WTC11 (cell line): Measurements from ENCODE around the gene HVCN1. TPM values are rescaled to one million over a fixed set of nuclear protein-coding genes. Genes with fewer than 3 reads are reported as not detected.

Source experiments
- ATAC-seq: fragments of 200-7000 bp; cut with Tn5 transposase; 2 replicates; pipeline ENCODE4 v1.10.0; 2021; ENCODE audit warnings: mild to moderate bottlenecking, moderate library complexity
- CTCF ChIA-PET: fragments of 300-600 bp; sonication (Branson Sonifier 250); formaldehyde crosslinking; loops from one replicate; lab custom pipeline; 2021; ENCODE audit warnings: antibody characterized with exemption; lab: Charles Lee
- POLR2A ChIA-PET: fragments of 350-600 bp; sonication (Branson Sonifier 250); formaldehyde crosslinking; loops from one replicate; lab custom pipeline; 2021; ENCODE audit warnings: antibody characterized with exemption; lab: Charles Lee
- DNase-seq: peaks from one replicate; pipeline ENCODE4 v3.0.0; 2021; ENCODE audit warnings: low spot score
- H3K27ac Mint-ChIP-seq: 2 replicates; pipeline ENCODE4 v1.8.0; 2021; ENCODE audit warnings: mixed read lengths
- H3K27me3 Mint-ChIP-seq: 2 replicates; pipeline ENCODE4 v1.8.0; 2021; ENCODE audit warnings: low read depth, mild to moderate bottlenecking, moderate library complexity, mixed read lengths
- H3K36me3 Mint-ChIP-seq: 2 replicates; pipeline ENCODE4 v1.8.0; 2021; ENCODE audit warnings: mixed read lengths
- H3K4me1 Mint-ChIP-seq: 2 replicates; pipeline ENCODE4 v1.8.0; 2022; ENCODE audit warnings: mixed read lengths
- H3K4me3 Mint-ChIP-seq: 2 replicates; pipeline ENCODE4 v1.8.0; 2021; ENCODE audit warnings: mild to moderate bottlenecking, moderate library complexity, mixed read lengths
- H3K9me3 Mint-ChIP-seq: 2 replicates; pipeline ENCODE4 v1.8.0; 2021; ENCODE audit warnings: mixed read lengths
- ATF1 ChIP-seq: sonication (generic); formaldehyde crosslinking; IDR thresholded peaks from 2 replicates; pipeline ENCODE4 v1.8.1; 2023; ENCODE audit warnings: mild to moderate bottlenecking, moderate library complexity, missing genetic modification reagents
- CBFB ChIP-seq: sonication (generic); formaldehyde crosslinking; IDR thresholded peaks from 2 replicates; pipeline ENCODE4 v1.8.1; 2022; ENCODE audit warnings: mild to moderate bottlenecking, low read depth, missing genetic modification reagents
- CREM ChIP-seq: sonication (generic); formaldehyde crosslinking; IDR thresholded peaks from 2 replicates; pipeline ENCODE4 v1.8.1; 2022; ENCODE audit warnings: mild to moderate bottlenecking, missing genetic modification reagents, moderate library complexity
- EMX1 ChIP-seq: fragments of 250-450 bp; sonication (Bioruptor Pico); IDR thresholded peaks from 2 replicates; pipeline ENCODE4 v1.8.0; 2021; ENCODE audit warnings: mild to moderate bottlenecking
- GABPB1 ChIP-seq: sonication (generic); formaldehyde crosslinking; IDR thresholded peaks from 2 replicates; pipeline ENCODE4 v1.8.1; 2023; ENCODE audit warnings: mild to moderate bottlenecking, missing genetic modification reagents
- HMGA2 ChIP-seq: fragments of 250-450 bp; sonication (Bioruptor Pico); IDR thresholded peaks from 2 replicates; pipeline ENCODE4 v1.4.0; 2021; ENCODE audit warnings: mild to moderate bottlenecking, moderate library complexity
- IRF2 ChIP-seq: sonication (generic); formaldehyde crosslinking; IDR thresholded peaks from 2 replicates; pipeline ENCODE4 v1.8.0; 2022; ENCODE audit warnings: low read depth, missing genetic modification reagents, borderline replicate concordance
- MYBL2 ChIP-seq: sonication (generic); formaldehyde crosslinking; IDR thresholded peaks from 2 replicates; pipeline ENCODE4 v1.8.1; 2023; ENCODE audit warnings: mild to moderate bottlenecking, moderate library complexity, missing genetic modification reagents
- NFE2L1 ChIP-seq: sonication (generic); formaldehyde crosslinking; IDR thresholded peaks from 2 replicates; pipeline ENCODE4 v1.8.1; 2023; ENCODE audit warnings: missing genetic modification reagents
- NFYB ChIP-seq: sonication (generic); formaldehyde crosslinking; conservative IDR thresholded peaks from 2 replicates; pipeline ENCODE4 v1.8.0; 2022; ENCODE audit warnings: low read depth, missing genetic modification reagents
- NR1H2 ChIP-seq: sonication (generic); formaldehyde crosslinking; IDR thresholded peaks from 2 replicates; pipeline ENCODE4 v1.9.0; 2021; ENCODE audit warnings: mild to moderate bottlenecking, moderate library complexity, missing genetic modification reagents
- RORB ChIP-seq: fragments of 250-450 bp; sonication (Bioruptor Pico); IDR thresholded peaks from 2 replicates; pipeline ENCODE4 v1.9.0; 2021; ENCODE audit warnings: mild to moderate bottlenecking
- SMAD3 ChIP-seq: sonication (generic); formaldehyde crosslinking; IDR thresholded peaks from 2 replicates; pipeline ENCODE4 v1.8.0; 2022; ENCODE audit warnings: missing genetic modification reagents, mild to moderate bottlenecking, borderline replicate concordance
- ZNF121 ChIP-seq: sonication (generic); formaldehyde crosslinking; IDR thresholded peaks from 2 replicates; pipeline ENCODE4 v1.8.0; 2023; ENCODE audit warnings: missing genetic modification reagents
- ZNF138 ChIP-seq: sonication (generic); formaldehyde crosslinking; conservative IDR thresholded peaks from 2 replicates; pipeline ENCODE4 v1.8.1; 2022; ENCODE audit warnings: mild to moderate bottlenecking, moderate library complexity, missing genetic modification reagents
- ZNF263 ChIP-seq: sonication (generic); formaldehyde crosslinking; IDR thresholded peaks from 2 replicates; pipeline ENCODE4 v1.8.1; 2022; ENCODE audit warnings: low read depth, mild to moderate bottlenecking, moderate library complexity, missing genetic modification reagents
- ZNF416 ChIP-seq: fragments of 250-450 bp; sonication (Bioruptor Pico); IDR thresholded peaks from 2 replicates; pipeline ENCODE4 v1.9.0; 2021; ENCODE audit warnings: mild to moderate bottlenecking, inconsistent platforms
- total RNA-seq: library from RNA; stranded (reverse); gene quantifications from 3 replicates; pipeline ENCODE4 v1.2.3, GENCODE V29; 2021
- TF ChIP-seq, protein P1 (sequence below): fragments of 250-450 bp; sonication (Bioruptor Pico); IDR thresholded peaks from 2 replicates; pipeline ENCODE4 v1.9.0; 2021; ENCODE audit warnings: moderate library complexity, mild to moderate bottlenecking, inconsistent platforms, borderline replicate concordance
- TF ChIP-seq, protein P2 (sequence below): sonication (generic); formaldehyde crosslinking; IDR thresholded peaks from 2 replicates; pipeline ENCODE4 v1.8.1; 2022; ENCODE audit warnings: mild to moderate bottlenecking, missing genetic modification reagents, moderate library complexity, borderline replicate concordance
- TF ChIP-seq, protein P3 (sequence below): sonication (generic); formaldehyde crosslinking; IDR thresholded peaks from 2 replicates; pipeline ENCODE4 v1.8.1; 2023; ENCODE audit warnings: mild to moderate bottlenecking, missing genetic modification reagents

Gene HVCN1
- total RNA-seq, 1 experiment from 2014 or later: 5.7 TPM

DNA sequence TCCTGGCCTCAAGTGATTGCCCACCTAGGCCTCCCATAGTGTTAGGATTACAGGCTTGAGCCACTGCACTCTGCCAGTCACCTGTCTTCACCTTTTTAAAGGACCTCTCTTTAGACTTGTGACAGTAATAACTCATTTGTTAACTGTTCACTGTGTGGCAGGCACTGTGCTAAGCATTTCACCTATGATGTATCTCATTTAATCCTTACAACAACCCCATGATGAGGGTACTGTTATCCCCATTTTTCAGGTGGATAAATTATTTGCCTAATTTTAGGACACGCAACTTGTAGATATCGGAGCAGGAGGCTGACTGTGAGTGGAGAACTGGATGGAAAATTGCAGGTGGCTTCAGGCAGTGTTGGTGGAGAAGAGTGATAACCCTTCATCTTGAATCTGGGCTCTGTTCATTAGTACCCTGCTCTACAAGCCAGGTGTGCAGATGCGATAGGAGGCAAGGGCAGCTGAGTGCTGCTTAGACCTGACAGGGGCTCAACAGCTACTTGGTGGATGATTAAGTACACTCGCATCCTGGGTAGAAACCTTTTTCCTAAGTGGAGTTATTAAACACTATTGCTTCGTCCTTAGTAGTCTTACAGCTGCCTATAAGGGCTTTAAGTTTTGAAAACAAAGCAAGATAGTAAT, 72.3 kb downstream of the HVCN1 start:
- CTCF ChIA-PET: no interaction called here
- TF ChIP-seq ZNF416 (no peak), CBFB (CRISPR knock-in tag) (no peak), ZNF263 (CRISPR knock-in tag) (no peak), CREM (CRISPR knock-in tag) (no peak), NR1H2 (CRISPR knock-in tag) (no peak), ZNF121 (CRISPR knock-in tag) (no peak), RORB (CRISPR knock-in tag) (no peak), ATF1 (CRISPR knock-in tag) (no peak), EMX1 (CRISPR knock-in tag) (no peak), MYBL2 (CRISPR knock-in tag) (no peak)
- 0 out of 2 replicates have a peak, but pooled peaks cover 3% of the 10 kb centered on the region for H3K4me1 Mint-ChIP-seq

DNA sequence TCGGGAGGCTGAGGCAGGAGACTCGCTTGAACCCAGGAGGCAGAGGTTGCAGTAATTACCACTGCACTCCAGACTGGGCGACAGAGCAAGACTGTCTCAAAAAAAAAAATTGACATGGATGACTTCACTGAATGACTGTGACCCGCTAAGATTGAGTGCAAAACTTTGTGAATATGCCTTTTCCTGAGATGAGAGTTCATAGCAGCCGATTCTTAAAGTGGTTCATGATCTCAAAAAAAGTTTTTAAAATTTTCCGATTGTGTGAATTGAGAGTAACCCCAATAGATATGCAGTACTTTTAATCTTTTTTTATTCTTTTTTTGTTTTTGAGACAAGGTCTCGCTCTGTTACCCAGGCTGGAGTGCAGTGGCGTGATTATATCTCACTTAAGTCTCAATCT, 73.7 kb downstream of the HVCN1 start:
- TF ChIP-seq HMGA2 (CRISPR knock-in tag): no peak
- no peak for TF ChIP-seq RORB (CRISPR knock-in tag)
- no peak for TF ChIP-seq GABPB1 (CRISPR knock-in tag)
- no peak for TF ChIP-seq IRF2 (CRISPR knock-in tag)
- no peak for TF ChIP-seq ZNF138
- TF ChIP-seq, protein P1, sequence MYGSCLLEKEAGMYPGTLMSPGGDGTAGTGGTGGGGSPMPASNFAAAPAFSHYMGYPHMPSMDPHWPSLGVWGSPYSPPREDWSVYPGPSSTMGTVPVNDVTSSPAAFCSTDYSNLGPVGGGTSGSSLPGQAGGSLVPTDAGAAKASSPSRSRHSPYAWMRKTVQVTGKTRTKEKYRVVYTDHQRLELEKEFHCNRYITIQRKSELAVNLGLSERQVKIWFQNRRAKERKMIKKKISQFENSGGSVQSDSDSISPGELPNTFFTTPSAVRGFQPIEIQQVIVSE (CRISPR knock-in tag): no peak
- TF ChIP-seq, protein P2, sequence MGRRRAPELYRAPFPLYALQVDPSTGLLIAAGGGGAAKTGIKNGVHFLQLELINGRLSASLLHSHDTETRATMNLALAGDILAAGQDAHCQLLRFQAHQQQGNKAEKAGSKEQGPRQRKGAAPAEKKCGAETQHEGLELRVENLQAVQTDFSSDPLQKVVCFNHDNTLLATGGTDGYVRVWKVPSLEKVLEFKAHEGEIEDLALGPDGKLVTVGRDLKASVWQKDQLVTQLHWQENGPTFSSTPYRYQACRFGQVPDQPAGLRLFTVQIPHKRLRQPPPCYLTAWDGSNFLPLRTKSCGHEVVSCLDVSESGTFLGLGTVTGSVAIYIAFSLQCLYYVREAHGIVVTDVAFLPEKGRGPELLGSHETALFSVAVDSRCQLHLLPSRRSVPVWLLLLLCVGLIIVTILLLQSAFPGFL (CRISPR knock-in tag): no peak
- TF ChIP-seq SMAD3 (CRISPR knock-in tag): no peak
- no peak for TF ChIP-seq NFYB (CRISPR knock-in tag)
- TF ChIP-seq NFE2L1: no peak
- TF ChIP-seq, protein P3, sequence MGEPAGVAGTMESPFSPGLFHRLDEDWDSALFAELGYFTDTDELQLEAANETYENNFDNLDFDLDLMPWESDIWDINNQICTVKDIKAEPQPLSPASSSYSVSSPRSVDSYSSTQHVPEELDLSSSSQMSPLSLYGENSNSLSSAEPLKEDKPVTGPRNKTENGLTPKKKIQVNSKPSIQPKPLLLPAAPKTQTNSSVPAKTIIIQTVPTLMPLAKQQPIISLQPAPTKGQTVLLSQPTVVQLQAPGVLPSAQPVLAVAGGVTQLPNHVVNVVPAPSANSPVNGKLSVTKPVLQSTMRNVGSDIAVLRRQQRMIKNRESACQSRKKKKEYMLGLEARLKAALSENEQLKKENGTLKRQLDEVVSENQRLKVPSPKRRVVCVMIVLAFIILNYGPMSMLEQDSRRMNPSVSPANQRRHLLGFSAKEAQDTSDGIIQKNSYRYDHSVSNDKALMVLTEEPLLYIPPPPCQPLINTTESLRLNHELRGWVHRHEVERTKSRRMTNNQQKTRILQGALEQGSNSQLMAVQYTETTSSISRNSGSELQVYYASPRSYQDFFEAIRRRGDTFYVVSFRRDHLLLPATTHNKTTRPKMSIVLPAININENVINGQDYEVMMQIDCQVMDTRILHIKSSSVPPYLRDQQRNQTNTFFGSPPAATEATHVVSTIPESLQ: no peak
- POLR2A ChIA-PET: interaction anchor here (0.6 kb wide), 1 partner anchor 26 kb away, joined by 3 read pairs; no protein-coding TSS in a partner anchor
- Mint-ChIP-seq H3K4me1 (0 out of 2 replicates have a peak, but pooled peaks cover 3% of the 10 kb centered on the region), H3K27ac (no peak overlapping the region), H3K4me3 (0 out of 2 replicates have a peak overlapping the region, but pooled peaks have one; percentile 18), H3K27me3 (peaks cover 4% of the 10 kb centered on the region), H3K9me3 (no peaks in the 10 kb centered on the region), H3K36me3 (no peaks in the 10 kb centered on the region)
- ATAC-seq (no peak), DNase-seq (no peak)
- CTCF ChIA-PET: no interaction called here

More for the DNA sequence above, 72.3 kb downstream of the HVCN1 start:
- Mint-ChIP-seq H3K36me3 (no peaks in the 10 kb centered on the region), H3K27me3 (peaks cover 4% of the 10 kb centered on the region), H3K27ac (no peak overlapping the region), H3K4me3 (no peak overlapping the region), H3K9me3 (no peaks in the 10 kb centered on the region)
- ATAC-seq (no peak), DNase-seq (no peak)
- POLR2A ChIA-PET: no interaction called here
